Measurements from ENCODE around the gene TFIP11.

TFIP11 gene

GRCh38 chr22:26492220-26492619 is 20.1 kb downstream of the TFIP11 start:
- no peaks in the 10 kb centered on the region for H3K27me3 ChIP-seq (ENCODE audit: insufficient read depth, poor library complexity, severe bottlenecking)
- H3K4me3 ChIP-seq (replicated peaks; ENCODE audit: insufficient read depth, low read length), result no peak overlapping the region
- TF ChIP-seq SPI1 (IDR thresholded peaks at IDR 0.05; ENCODE audit: borderline replicate concordance, low read depth) (no peak), REST (IDR thresholded peaks at IDR 0.05; ENCODE audit: insufficient replicate concordance, low read depth) (no peak), POLR2AphosphoS5 (IDR thresholded peaks at IDR 0.05; ENCODE audit: low read depth) (no peak), CTCF (IDR thresholded peaks at IDR 0.05; ENCODE audit: insufficient read depth, low read length) (no peak)
- H3K27ac ChIP-seq (replicated peaks), result no peak overlapping the region
- no peak for DNase-seq (ENCODE audit: low read depth in 1 of 2, low spot score in 1 of 2)

- no peaks in the 10 kb centered on the region for H3K27me3 ChIP-seq (ENCODE audit: insufficient read depth, poor library complexity, severe bottlenecking)
- no peak overlapping the region for H3K4me3 ChIP-seq (replicated peaks; ENCODE audit: insufficient read depth, low read length)
- no peak for DNase-seq (ENCODE audit: low read depth in 1 of 2, low spot score in 1 of 2)
- TF ChIP-seq SPI1 (IDR thresholded peaks at IDR 0.05; ENCODE audit: borderline replicate concordance, low read depth) (no peak), REST (IDR thresholded peaks at IDR 0.05; ENCODE audit: insufficient replicate concordance, low read depth) (no peak), CTCF (IDR thresholded peaks at IDR 0.05; ENCODE audit: insufficient read depth, low read length) (no peak), GABPA (IDR thresholded peaks at IDR 0.05; ENCODE audit: low read depth) (no peak)
- H3K27ac ChIP-seq (replicated peaks), result no peak overlapping the region
These were observed 22.7 kb downstream of the TFIP11 start for GRCh38 chr22:26489447-26490036.

- H3K27me3 ChIP-seq (ENCODE audit: insufficient read depth, poor library complexity, severe bottlenecking), result no peaks in the 10 kb centered on the region
- no peak overlapping the region for H3K27ac ChIP-seq (replicated peaks)
- H3K4me3 ChIP-seq (replicated peaks; ENCODE audit: insufficient read depth, low read length), result no peak overlapping the region
- TF ChIP-seq CTCF (IDR thresholded peaks at IDR 0.05; ENCODE audit: insufficient read depth, low read length) (no peak), GABPA (IDR thresholded peaks at IDR 0.05; ENCODE audit: low read depth) (no peak), REST (IDR thresholded peaks at IDR 0.05; ENCODE audit: insufficient replicate concordance, low read depth) (no peak), SPI1 (IDR thresholded peaks at IDR 0.05; ENCODE audit: borderline replicate concordance, low read depth) (no peak), POLR2AphosphoS5 (IDR thresholded peaks at IDR 0.05; ENCODE audit: low read depth) (no peak)
- DNase-seq (ENCODE audit: low read depth in 1 of 2, low spot score in 1 of 2), result no peak
These were observed 24.3 kb downstream of the TFIP11 start for GRCh38 chr22:26487996-26488395.

Measured in HL-60 (cell line).